Suprapubic skin (tissue), 4 donors: ENCODE data around the gene NOVA2. TPM values are rescaled to one million over a fixed set of nuclear protein-coding genes. Genes with fewer than 3 reads are reported as not detected.
A peak's percentile ranks its signal among the peaks of the same experiment; 100 is the strongest.

ENCODE experiments used
- DNase-seq, 2 donors: peaks; one replicate each; pipeline ENCODE4 v3.0.0-alpha.2; 2019; ENCODE audit warnings: low spot score in 2 of 2
- H3K27ac ChIP-seq: fragments of 200-600 bp; sonication (generic); one replicate; pipeline ENCODE4 v1.5.1; 2019
- H3K27me3 ChIP-seq: fragments of 200-600 bp; sonication (generic); one replicate; pipeline ENCODE4 v1.5.1; 2019
- H3K36me3 ChIP-seq: fragments of 200-600 bp; sonication (generic); one replicate; pipeline ENCODE4 v1.5.1; 2019
- H3K4me1 ChIP-seq: fragments of 200-600 bp; sonication (generic); one replicate; pipeline ENCODE4 v1.5.1; 2019
- H3K4me3 ChIP-seq: fragments of 200-600 bp; sonication (generic); one replicate; pipeline ENCODE4 v1.5.1; 2019; ENCODE audit warnings: mild to moderate bottlenecking
- H3K9me3 ChIP-seq: fragments of 200-600 bp; sonication (generic); one replicate; pipeline ENCODE4 v1.5.1; 2019
- CTCF ChIP-seq, 2 donors: fragments of 200-600 bp in 1 of 2; fragments of 450-650 bp in 1 of 2; sonication (generic) in 1 of 2; IDR thresholded peaks; one replicate each; pipeline ENCODE4 v1.5.1; 2016 to 2019; ENCODE audit warnings: antibody characterized with exemption in 2 of 2, mild to moderate bottlenecking in 1 of 2, moderate library complexity in 1 of 2
- EP300 ChIP-seq: sonication (generic); formaldehyde crosslinking; IDR thresholded peaks from one replicate; pipeline ENCODE4 v1.6.1; 2017; ENCODE audit warnings: antibody characterized with exemption
- POLR2A ChIP-seq, 2 donors: fragments of 450-650 bp; IDR thresholded peaks; one replicate each; pipeline ENCODE4 v1.6.1; 2017; ENCODE audit warnings: antibody characterized with exemption in 2 of 2, mild to moderate bottlenecking in 2 of 2, moderate library complexity in 2 of 2
- POLR2AphosphoS5 ChIP-seq, 3 donors: sonication (generic); formaldehyde crosslinking; IDR thresholded peaks; one replicate each; pipeline ENCODE4 v1.6.1; 2017; ENCODE audit warnings: antibody characterized with exemption in 3 of 3
- WGBS: methylation state at CpG from one replicate; pipeline ENCODE4 v1.1.5; 2018; 5-methylcytosine and 5-hydroxymethylcytosine counted together
- total RNA-seq, 4 donors: library from RNA; depleted of rRNA; stranded (reverse); fragments of >200 nt; gene quantifications; one replicate each; pipeline ENCODE4 v1.1.0, GENCODE V29; 2016

NOVA2 gene
- total RNA-seq, 4 donors from 2014 or later = 0.21 to 0.97 (median 0.55) TPM

GRCh38 chr19:45931055-45931454, 42.6 kb downstream of the NOVA2 start:
- no peak overlapping the region for H3K27ac ChIP-seq
- no peaks in the 10 kb centered on the region for H3K9me3 ChIP-seq
- H3K36me3 ChIP-seq = no peaks in the 10 kb centered on the region
- peaks cover 41% of the 10 kb centered on the region for H3K27me3 ChIP-seq
- no peak overlapping the region for H3K4me3 ChIP-seq
- no peak for DNase-seq
- no peak for TF ChIP-seq POLR2AphosphoS5 (IDR thresholded peaks at IDR 0.05)
- no peak for TF ChIP-seq CTCF (IDR thresholded peaks at IDR 0.05)
- no peak for TF ChIP-seq EP300
- no peak for TF ChIP-seq POLR2A (IDR thresholded peaks at IDR 0.05)
- peaks cover 8% of the 10 kb centered on the region for H3K4me1 ChIP-seq
- 68% methylated on average over 3 of the region's 3 CpGs for WGBS

GRCh38 chr19:45929247-45929646, 44.4 kb downstream of the NOVA2 start:
- Histone ChIP-seq H3K4me3 (no peak overlapping the region), H3K27ac (no peak overlapping the region), H3K9me3 (no peaks in the 10 kb centered on the region), H3K4me1 (peaks cover 8% of the 10 kb centered on the region), H3K27me3 (peaks cover 23% of the 10 kb centered on the region), H3K36me3 (no peaks in the 10 kb centered on the region)
- no peak for TF ChIP-seq POLR2A (IDR thresholded peaks at IDR 0.05)
- no peak for TF ChIP-seq EP300
- TF ChIP-seq POLR2AphosphoS5 (IDR thresholded peaks at IDR 0.05) = no peak
- TF ChIP-seq CTCF (IDR thresholded peaks at IDR 0.05) = no peak
- WGBS = 70% methylated on average over 2 of the region's 2 CpGs
- DNase-seq = no peak

GRCh38 chr19:45927565-45928261, 46.0 kb downstream of the NOVA2 start:
- Histone ChIP-seq H3K36me3 (no peaks in the 10 kb centered on the region), H3K9me3 (no peaks in the 10 kb centered on the region), H3K4me3 (no peak overlapping the region), H3K27ac (no peak overlapping the region), H3K4me1 (peaks cover 8% of the 10 kb centered on the region), H3K27me3 (peaks cover 7% of the 10 kb centered on the region)
- TF ChIP-seq POLR2AphosphoS5 (IDR thresholded peaks at IDR 0.05) (peak in 2 of 3 donors; percentile 44 to 91), CTCF (IDR thresholded peaks at IDR 0.05) (no peak)
- peak; percentile 91 for DNase-seq
- 12% methylated on average over 30 of the region's 33 CpGs for WGBS

GRCh38 chr19:45924891-45925447, 48.7 kb downstream of the NOVA2 start:
- no peak for DNase-seq
- peaks cover 8% of the 10 kb centered on the region for H3K4me1 ChIP-seq
- no peak overlapping the region for H3K27ac ChIP-seq
- 72% methylated on average over 6 of the region's 6 CpGs for WGBS
- no peaks in the 10 kb centered on the region for H3K9me3 ChIP-seq
- no peak overlapping the region for H3K4me3 ChIP-seq
- peaks cover 7% of the 10 kb centered on the region for H3K27me3 ChIP-seq
- H3K36me3 ChIP-seq = no peaks in the 10 kb centered on the region
- TF ChIP-seq CTCF (IDR thresholded peaks at IDR 0.05) = no peak
- no peak for TF ChIP-seq POLR2AphosphoS5 (IDR thresholded peaks at IDR 0.05)
- no peak for TF ChIP-seq POLR2A (IDR thresholded peaks at IDR 0.05)
- TF ChIP-seq EP300 = no peak

GRCh38 chr19:45922281-45922680, 51.4 kb downstream of the NOVA2 start:
- Histone ChIP-seq H3K36me3 (no peaks in the 10 kb centered on the region), H3K4me3 (no peak overlapping the region), H3K27ac (no peak overlapping the region), H3K27me3 (peaks cover 13% of the 10 kb centered on the region), H3K9me3 (no peaks in the 10 kb centered on the region), H3K4me1 (no peaks in the 10 kb centered on the region)
- WGBS = 62% methylated on average over 9 of the region's 9 CpGs
- no peak for TF ChIP-seq CTCF (IDR thresholded peaks at IDR 0.05)
- TF ChIP-seq POLR2AphosphoS5 (IDR thresholded peaks at IDR 0.05) = no peak
- TF ChIP-seq EP300 = no peak
- TF ChIP-seq POLR2A (IDR thresholded peaks at IDR 0.05) = no peak
- no peak for DNase-seq
